IPS-15b (cell line): ENCODE data around the gene UQCR10.

Experiments
- H3K27me3 ChIP-seq: one replicate; pipeline ENCODE4 v1.6.1; 2013; ENCODE audit warnings: low read length; ENCODE audit not compliant: control insufficient read depth, insufficient read depth
- H3K36me3 ChIP-seq: one replicate; pipeline ENCODE4 v1.6.1; 2013; ENCODE audit warnings: low read length; ENCODE audit not compliant: control insufficient read depth, insufficient read depth
- H3K4me1 ChIP-seq: one replicate; pipeline ENCODE4 v1.6.1; 2013; ENCODE audit warnings: mild to moderate bottlenecking, low read length; ENCODE audit not compliant: control insufficient read depth, insufficient read depth
- H3K4me3 ChIP-seq: one replicate; pipeline ENCODE4 v1.5.1; 2013; ENCODE audit warnings: low read depth, low read length
- H3K9ac ChIP-seq: one replicate; pipeline ENCODE4 v1.6.1; 2013; ENCODE audit warnings: low read depth, mild to moderate bottlenecking, low read length
- H3K9me3 ChIP-seq: one replicate; pipeline ENCODE4 v1.6.1; 2013; ENCODE audit warnings: mild to moderate bottlenecking, low read length; ENCODE audit not compliant: control insufficient read depth, insufficient read depth

The UQCR10 gene

GRCh38 chr22:29790061-29790460, 22.9 kb downstream of the UQCR10 start:
- no peak overlapping the region for H3K9ac ChIP-seq
- H3K36me3 ChIP-seq, result peaks cover 32% of the 10 kb centered on the region
- no peaks in the 10 kb centered on the region for H3K27me3 ChIP-seq
- H3K4me1 ChIP-seq, result no peaks in the 10 kb centered on the region
- no peaks in the 10 kb centered on the region for H3K9me3 ChIP-seq
- no peak overlapping the region for H3K4me3 ChIP-seq

- no peak overlapping the region for H3K4me3 ChIP-seq
- no peaks in the 10 kb centered on the region for H3K9me3 ChIP-seq
- H3K9ac ChIP-seq, result no peak overlapping the region
- H3K27me3 ChIP-seq, result no peaks in the 10 kb centered on the region
- no peaks in the 10 kb centered on the region for H3K4me1 ChIP-seq
- H3K36me3 ChIP-seq, result peaks cover 38% of the 10 kb centered on the region
These were observed 26.2 kb downstream of the UQCR10 start for GRCh38 chr22:29793396-29793795.

- Histone ChIP-seq H3K36me3 (peaks cover 33% of the 10 kb centered on the region), H3K4me1 (no peaks in the 10 kb centered on the region), H3K9me3 (no peaks in the 10 kb centered on the region), H3K9ac (no peak overlapping the region), H3K27me3 (no peaks in the 10 kb centered on the region), H3K4me3 (no peak overlapping the region)
These were observed 28.5 kb downstream of the UQCR10 start for GRCh38 chr22:29795663-29796062.

DNA sequence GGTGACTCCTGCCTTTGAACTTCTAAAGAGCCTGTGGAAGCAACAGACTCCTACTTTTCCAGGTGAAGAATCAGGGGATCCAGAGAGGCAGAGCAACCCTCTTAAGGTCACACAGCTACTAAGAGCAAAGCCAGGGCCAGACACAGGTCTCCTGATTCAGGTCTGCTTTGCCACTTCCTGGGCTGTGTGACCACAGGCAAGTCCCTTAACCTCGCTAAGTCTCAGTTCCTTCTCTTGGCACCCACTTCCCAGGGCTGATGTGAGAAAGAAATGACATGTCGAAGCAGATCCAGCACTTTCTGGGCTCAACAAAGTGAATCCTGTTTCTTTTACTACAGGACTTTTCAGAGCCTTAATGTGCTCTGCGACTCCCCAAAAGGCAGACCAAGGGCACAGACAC, 30.2 kb downstream of the UQCR10 start:
- Histone ChIP-seq H3K9ac (no peak overlapping the region), H3K9me3 (no peaks in the 10 kb centered on the region), H3K36me3 (peaks cover 39% of the 10 kb centered on the region), H3K27me3 (no peaks in the 10 kb centered on the region), H3K4me1 (no peaks in the 10 kb centered on the region), H3K4me3 (no peak overlapping the region)

DNA sequence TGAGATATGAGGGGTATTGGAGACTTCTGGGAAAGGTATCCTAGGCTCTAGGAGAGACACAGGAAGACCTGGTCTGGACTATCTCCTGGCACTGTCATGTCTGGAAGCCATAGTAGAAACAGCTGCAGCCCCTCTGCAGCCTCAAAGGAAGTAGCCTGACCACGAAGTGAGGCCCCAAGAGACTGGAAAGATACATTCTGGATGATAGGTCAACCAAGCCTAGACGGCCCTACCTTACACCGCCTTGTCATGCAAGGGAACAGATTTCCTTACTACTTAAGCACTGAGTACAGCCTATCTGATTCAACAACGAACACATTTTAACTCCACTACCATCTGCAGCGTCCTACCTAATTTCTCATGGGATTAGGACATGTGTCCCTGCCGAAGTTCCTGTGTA, 31.1 kb downstream of the UQCR10 start:
- Histone ChIP-seq H3K4me1 (no peaks in the 10 kb centered on the region), H3K27me3 (no peaks in the 10 kb centered on the region), H3K9ac (no peak overlapping the region), H3K9me3 (no peaks in the 10 kb centered on the region), H3K36me3 (peaks cover 36% of the 10 kb centered on the region), H3K4me3 (no peak overlapping the region)

DNA sequence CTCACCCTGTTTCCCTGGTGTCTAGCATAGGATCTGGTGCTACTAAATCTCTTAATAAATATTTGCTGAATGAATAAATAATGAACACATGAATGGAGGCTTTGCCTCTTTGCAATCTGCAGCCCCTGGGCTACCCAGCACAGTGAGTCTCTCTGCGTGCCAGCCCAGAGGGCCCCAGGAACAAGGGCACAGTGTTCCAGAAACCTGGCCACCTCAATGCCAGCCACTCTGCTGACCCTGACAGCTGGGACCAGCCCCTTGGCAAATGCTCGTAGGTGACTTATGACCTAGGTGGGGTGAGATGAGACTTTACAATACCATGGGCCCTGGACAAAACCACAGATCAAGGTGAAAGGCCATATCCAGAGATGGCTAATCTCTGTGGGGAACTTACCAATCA, 31.6 kb downstream of the UQCR10 start:
- Histone ChIP-seq H3K36me3 (peaks cover 38% of the 10 kb centered on the region), H3K9ac (no peak overlapping the region), H3K4me1 (no peaks in the 10 kb centered on the region), H3K27me3 (no peaks in the 10 kb centered on the region), H3K4me3 (no peak overlapping the region), H3K9me3 (no peaks in the 10 kb centered on the region)

GRCh38 chr22:29799217-29799680, 32.1 kb downstream of the UQCR10 start:
- Histone ChIP-seq H3K9ac (no peak overlapping the region), H3K27me3 (no peaks in the 10 kb centered on the region), H3K36me3 (peaks cover 41% of the 10 kb centered on the region), H3K4me3 (no peak overlapping the region), H3K9me3 (no peaks in the 10 kb centered on the region), H3K4me1 (no peaks in the 10 kb centered on the region)

- peaks cover 58% of the 10 kb centered on the region for H3K36me3 ChIP-seq
- H3K9ac ChIP-seq, result no peak overlapping the region
- no peaks in the 10 kb centered on the region for H3K4me1 ChIP-seq
- H3K4me3 ChIP-seq, result no peak overlapping the region
- H3K9me3 ChIP-seq, result no peaks in the 10 kb centered on the region
- H3K27me3 ChIP-seq, result no peaks in the 10 kb centered on the region
These were observed 34.0 kb downstream of the UQCR10 start for GRCh38 chr22:29801153-29801552.

DNA sequence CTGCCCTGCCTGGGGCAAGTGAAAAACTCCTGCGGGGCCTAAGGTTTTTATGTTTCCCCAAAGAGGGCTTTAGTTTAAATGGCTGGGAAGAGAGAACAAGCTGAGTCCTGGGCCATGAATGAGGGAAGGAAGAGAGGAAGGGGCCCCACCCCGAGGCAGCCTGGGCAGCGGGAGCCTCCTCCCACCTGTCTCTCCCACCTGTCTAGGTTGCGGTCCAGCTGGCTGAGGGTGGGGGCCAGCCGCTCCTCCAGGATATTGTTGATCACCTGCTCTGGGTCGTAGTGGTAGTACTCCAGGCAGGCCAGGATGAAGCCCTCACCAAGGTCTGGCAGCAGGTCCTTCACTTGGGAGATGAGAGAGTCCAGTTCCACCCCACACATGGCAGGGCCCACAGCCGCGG, 34.6 kb downstream of the UQCR10 start:
- no peaks in the 10 kb centered on the region for H3K4me1 ChIP-seq
- no peaks in the 10 kb centered on the region for H3K9me3 ChIP-seq
- H3K4me3 ChIP-seq, result no peak overlapping the region
- H3K36me3 ChIP-seq, result peaks cover 61% of the 10 kb centered on the region
- H3K9ac ChIP-seq, result no peak overlapping the region
- H3K27me3 ChIP-seq, result no peaks in the 10 kb centered on the region

DNA sequence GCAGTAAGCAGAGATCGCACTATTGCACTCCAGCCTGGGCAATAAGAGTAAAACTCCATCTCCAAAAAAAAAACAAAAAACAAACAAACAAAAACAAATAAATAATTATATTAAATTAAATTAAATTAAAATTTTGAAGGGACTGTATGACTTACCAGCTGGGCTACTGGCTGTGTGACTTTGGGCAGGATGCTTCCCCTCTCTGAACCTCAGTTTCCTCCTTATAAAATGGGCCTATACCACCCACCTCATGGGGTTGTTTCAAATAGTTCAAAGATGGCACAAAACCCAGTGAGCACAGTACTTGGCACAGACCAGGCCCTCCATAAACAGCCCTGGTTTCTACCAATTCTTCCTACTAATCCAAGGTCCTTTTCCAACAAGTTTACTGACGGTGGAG, 36.0 kb downstream of the UQCR10 start:
- Histone ChIP-seq H3K9me3 (no peaks in the 10 kb centered on the region), H3K4me3 (no peak overlapping the region), H3K9ac (no peak overlapping the region), H3K27me3 (no peaks in the 10 kb centered on the region), H3K4me1 (no peaks in the 10 kb centered on the region), H3K36me3 (peaks cover 62% of the 10 kb centered on the region)

GRCh38 chr22:29804985-29805384, 37.8 kb downstream of the UQCR10 start:
- Histone ChIP-seq H3K4me1 (no peaks in the 10 kb centered on the region), H3K36me3 (peaks cover 56% of the 10 kb centered on the region), H3K27me3 (no peaks in the 10 kb centered on the region)

GRCh38 chr22:29806196-29806595, 39.0 kb downstream of the UQCR10 start:
- H3K36me3 ChIP-seq, result peaks cover 47% of the 10 kb centered on the region
- no peak overlapping the region for H3K9ac ChIP-seq
- no peaks in the 10 kb centered on the region for H3K27me3 ChIP-seq
- no peaks in the 10 kb centered on the region for H3K9me3 ChIP-seq
- H3K4me1 ChIP-seq, result no peaks in the 10 kb centered on the region
- no peak overlapping the region for H3K4me3 ChIP-seq

More at GRCh38 chr22:29804985-29805384, 37.8 kb downstream of the UQCR10 start:
- no peaks in the 10 kb centered on the region for H3K9me3 ChIP-seq
- H3K4me3 ChIP-seq, result no peak overlapping the region
- no peak overlapping the region for H3K9ac ChIP-seq

GRCh38 chr22:29810216-29810615, 43.0 kb downstream of the UQCR10 start:
- H3K36me3 ChIP-seq, result peaks cover 37% of the 10 kb centered on the region

More at GRCh38 chr22:29810216-29810615, 43.0 kb downstream of the UQCR10 start:
- Histone ChIP-seq H3K4me3 (no peak overlapping the region), H3K4me1 (no peaks in the 10 kb centered on the region), H3K27me3 (no peaks in the 10 kb centered on the region), H3K9me3 (no peaks in the 10 kb centered on the region), H3K9ac (no peak overlapping the region)
